ENCODE data around the gene KLHL29.

- TF ChIP-seq CTCF (conservative IDR thresholded peaks at IDR 0.05; ENCODE audit: low read depth, low read length) (no peak), EZH2 (IDR thresholded peaks at IDR 0.05; ENCODE audit: low read length, unreplicated experiment) (no peak), EZH2phosphoT487 (IDR thresholded peaks at IDR 0.05; ENCODE audit: borderline replicate concordance, low read length) (no peak)
These were observed 79.2 kb downstream of the KLHL29 start for GRCh38 chr2:23464156-23464555.
